ENCODE data around the gene TPK1. TPM values are rescaled to one million over a fixed set of nuclear protein-coding genes. Genes with fewer than 3 reads are reported as not detected.

TPK1 gene
- total and polyA plus RNA-seq, 8 donors, result 1.4 to 3.6 (median 2.2) TPM

DNA sequence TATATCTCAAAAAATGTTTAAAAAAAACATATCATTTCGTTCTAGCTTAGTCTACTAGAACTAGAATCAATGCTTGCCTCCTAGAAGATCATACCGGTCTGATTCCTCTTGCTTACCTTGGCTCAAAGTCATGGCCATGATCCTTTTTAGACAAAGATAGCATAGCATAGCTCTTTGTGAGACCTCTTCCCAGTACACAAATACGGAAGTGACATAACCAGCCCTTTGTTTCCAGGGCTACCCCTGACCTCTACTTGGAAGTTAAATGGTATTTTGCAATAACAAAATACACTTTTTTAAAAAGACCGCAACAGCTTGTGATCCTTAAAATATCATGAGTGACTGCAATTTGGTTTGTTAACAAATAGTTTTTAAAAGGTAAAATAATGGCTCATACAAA lies 301.7 kb downstream of the TPK1 start:
- H3K4me1 ChIP-seq, result no peaks in the 10 kb centered on the region
- 76 to 83% methylated on average over 4 of the region's 4 CpGs for WGBS, 2 donors
- no peak overlapping the region for H3K4me3 ChIP-seq
- FAIRE-seq, result no peak
- H3K27me3 ChIP-seq, result no peaks in the 10 kb centered on the region
- intact Hi-C loops (cut with DNase I), result no loop called here
- H3K36me3 ChIP-seq, result no peaks in the 10 kb centered on the region
- no peak for DNase-seq
- H3K27ac ChIP-seq, result no peak overlapping the region
- no peaks in the 10 kb centered on the region for H3K9me3 ChIP-seq
- no peak for ATAC-seq
- TF ChIP-seq CTCF (IDR thresholded peaks at IDR 0.05), result no peak

DNA sequence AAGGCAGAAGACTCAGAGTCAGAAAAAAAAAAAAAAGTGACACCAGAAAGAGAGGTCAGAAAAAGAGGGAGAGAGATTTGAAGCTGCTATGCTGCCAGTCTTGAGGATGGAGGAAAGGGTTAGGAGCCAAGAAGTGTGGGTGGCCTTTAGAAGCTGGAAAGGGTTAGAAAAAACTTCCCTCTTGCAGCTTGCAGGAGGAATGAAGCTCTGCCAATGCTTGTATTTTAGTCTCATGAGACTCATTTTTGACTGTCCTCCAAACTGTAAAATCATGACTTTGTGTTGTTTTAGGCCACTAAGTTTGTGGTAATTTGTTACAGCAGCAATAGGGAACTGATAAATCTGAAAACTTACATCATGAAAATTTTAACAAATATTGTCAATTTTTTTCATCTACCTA lies 304.7 kb downstream of the TPK1 start:
- Histone ChIP-seq H3K36me3 (no peaks in the 10 kb centered on the region), H3K9me3 (no peaks in the 10 kb centered on the region), H3K27ac (no peak overlapping the region), H3K4me3 (no peak overlapping the region), H3K27me3 (no peaks in the 10 kb centered on the region), H3K4me1 (no peaks in the 10 kb centered on the region)
- DNase-seq, result no peak
- intact Hi-C loops (cut with DNase I), result no loop called here
- FAIRE-seq, result no peak
- no peak for ATAC-seq
- no peak for TF ChIP-seq CTCF (IDR thresholded peaks at IDR 0.05)

DNA sequence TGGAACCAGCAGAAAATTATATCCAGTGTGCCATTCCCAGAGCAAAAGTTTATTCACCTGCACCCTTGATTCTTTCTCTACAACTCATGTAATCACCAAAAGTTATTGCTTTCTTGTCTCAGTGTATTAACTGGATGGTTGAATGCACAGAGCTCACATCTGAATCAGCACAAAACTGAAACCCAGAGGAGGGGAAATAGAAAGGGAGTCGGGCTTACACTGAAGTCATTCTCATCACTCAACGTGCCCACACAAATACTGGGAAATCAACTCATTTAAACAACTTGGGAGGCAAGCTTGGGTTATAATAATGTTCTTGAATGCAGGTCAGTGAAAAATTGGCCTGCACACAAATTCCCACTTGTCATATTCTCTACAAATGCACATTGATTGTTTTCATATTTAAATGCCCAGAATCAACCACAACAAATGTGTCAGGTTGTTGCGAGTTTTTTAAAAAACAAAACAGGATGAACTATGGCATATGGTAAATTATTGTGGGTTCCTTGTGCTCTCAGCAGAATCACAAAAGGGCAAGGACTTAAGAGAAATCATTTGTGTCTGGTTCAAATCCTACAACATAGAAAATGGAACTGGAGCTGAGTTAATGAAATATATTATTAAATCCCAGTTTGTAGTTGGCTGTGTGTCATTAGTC lies 306.5 kb downstream of the TPK1 start:
- Histone ChIP-seq H3K27me3 (no peaks in the 10 kb centered on the region), H3K4me3 (no peak overlapping the region), H3K4me1 (no peaks in the 10 kb centered on the region), H3K27ac (no peak overlapping the region), H3K36me3 (no peaks in the 10 kb centered on the region), H3K9me3 (no peaks in the 10 kb centered on the region)
- no peak for ATAC-seq
- intact Hi-C loops (cut with DNase I), result no loop called here
- FAIRE-seq, result no peak
- no peak for DNase-seq
- 73 to 78% methylated on average over 3 of the region's 3 CpGs for WGBS, 2 donors
- no peak for TF ChIP-seq CTCF (IDR thresholded peaks at IDR 0.05)

GRCh38 chr7:144528536-144529045 lies 307.3 kb downstream of the TPK1 start:
- FAIRE-seq (no peak), DNase-seq (no peak), ATAC-seq (no peak)
- intact Hi-C loops (cut with DNase I), result no loop called here
- 80% methylated on average over 4 of the region's 4 CpGs for WGBS, 2 donors
- Histone ChIP-seq H3K4me3 (no peak overlapping the region), H3K27ac (no peak overlapping the region), H3K9me3 (no peaks in the 10 kb centered on the region), H3K27me3 (no peaks in the 10 kb centered on the region), H3K4me1 (no peaks in the 10 kb centered on the region), H3K36me3 (no peaks in the 10 kb centered on the region)
- TF ChIP-seq CTCF (IDR thresholded peaks at IDR 0.05), result no peak

- no peaks in the 10 kb centered on the region for H3K27me3 ChIP-seq
- intact Hi-C loops (cut with DNase I), result no loop called here
- no peak for TF ChIP-seq CTCF (IDR thresholded peaks at IDR 0.05)
- DNase-seq (no peak), ATAC-seq (no peak), FAIRE-seq (no peak)
- H3K27ac ChIP-seq, result no peak overlapping the region
- H3K9me3 ChIP-seq, result no peaks in the 10 kb centered on the region
- H3K4me1 ChIP-seq, result no peaks in the 10 kb centered on the region
- no peaks in the 10 kb centered on the region for H3K36me3 ChIP-seq
- H3K4me3 ChIP-seq, result no peak overlapping the region
- 84 to 85% methylated on average over 13 of the region's 13 CpGs for WGBS, 2 donors
These were observed 308.8 kb downstream of the TPK1 start for GRCh38 chr7:144527051-144527471.
